ENCODE measurements around the gene ZNF366. TPM values are rescaled to one million over a fixed set of nuclear protein-coding genes. Genes with fewer than 3 reads are reported as not detected.
A peak's percentile ranks its signal among the peaks of the same experiment; 100 is the strongest.

Gene ZNF366
- not detected for polyA plus RNA-seq (ENCODE audit: low read depth in 6 of 6)

DNA sequence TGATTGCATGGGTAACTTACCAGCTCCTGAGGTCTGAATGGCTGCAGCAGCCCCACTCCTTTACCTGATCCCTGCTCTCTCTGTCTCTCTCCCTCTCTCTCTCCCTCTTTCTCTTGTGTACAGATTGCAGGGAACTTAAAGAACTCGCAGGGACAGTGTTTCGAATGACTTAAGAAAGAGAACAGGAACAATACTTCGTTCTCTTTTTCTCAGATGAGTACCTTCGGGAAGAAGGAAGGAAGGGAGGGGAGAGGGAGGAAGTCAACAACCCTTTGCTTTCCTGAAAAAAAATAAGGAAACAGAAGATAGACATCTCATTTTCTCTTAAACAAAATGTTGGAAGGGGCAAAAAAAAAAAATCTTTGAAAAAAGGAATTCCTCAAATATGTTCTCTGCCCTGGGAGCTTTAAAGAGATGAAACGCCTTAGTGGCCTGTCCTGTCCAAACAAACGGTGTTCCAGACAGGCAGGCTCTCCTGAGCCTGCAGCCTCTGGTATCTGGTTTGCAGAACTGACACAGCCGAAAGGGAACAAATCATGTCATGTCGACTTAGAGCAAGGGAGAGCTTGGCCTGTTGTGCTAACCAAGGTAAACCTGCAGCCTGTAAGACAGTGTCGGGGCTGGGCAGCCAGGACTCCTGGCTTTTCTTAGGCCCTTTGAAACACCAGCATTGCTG lies at the start of gene ZNF366:
Gene ZNF366, minus strand, starts transcription at position 180 of the 676 bp plus-strand sequence. CDS start 45,914 bp downstream, outside the sequence.
- Mint-ChIP-seq H3K4me1 (peaks cover 23 to 46% (median 45%) of the 10 kb centered on the region in 3 donors), H3K4me3 (peak within 1 kb of the TSS in 5 of 8 donors; percentile 15 to 66 (median 53)), H3K36me3 (no peaks in the 10 kb centered on the region), H3K9me3 (no peaks in the 10 kb centered on the region), H3K27me3 (peaks cover 0 to 8% (median 5%) of the 10 kb centered on the region in 3 donors), H3K27ac (peak within 1 kb of the TSS; percentile 6 to 82 (median 52))
- DNase-seq (no peak), ATAC-seq (ENCODE audit: low read depth in 2 of 2) (no peak)

GRCh38 chr5:72556351-72557166 lies 49.3 kb upstream of the ZNF366 start:
- ATAC-seq (ENCODE audit: low read depth in 2 of 2) (peak; percentile 78 to 83), DNase-seq (peak; percentile 14)
- H3K9me3 Mint-ChIP-seq, result no peaks in the 10 kb centered on the region
- H3K4me1 Mint-ChIP-seq, result peaks cover 13 to 18% (median 15%) of the 10 kb centered on the region in 3 donors
- peak overlapping the region in 5 of 6 donors; percentile 6 to 82 (median 31) for H3K27ac Mint-ChIP-seq
- peak overlapping the region; percentile 77 to 95 (median 88) for H3K4me3 Mint-ChIP-seq
- H3K36me3 Mint-ChIP-seq, result no peaks in the 10 kb centered on the region
- H3K27me3 Mint-ChIP-seq, result peaks cover 23 to 46% (median 38%) of the 10 kb centered on the region in 3 donors

- Mint-ChIP-seq H3K4me1 (peaks cover 13 to 18% (median 15%) of the 10 kb centered on the region in 3 donors), H3K9me3 (no peaks in the 10 kb centered on the region), H3K36me3 (no peaks in the 10 kb centered on the region), H3K4me3 (peak overlapping the region; percentile 77 to 95 (median 88)), H3K27ac (peak overlapping the region in 3 of 6 donors; percentile 6 to 77 (median 31)), H3K27me3 (peaks cover 26 to 40% (median 39%) of the 10 kb centered on the region in 3 donors)
- DNase-seq (no peak), ATAC-seq (ENCODE audit: low read depth in 2 of 2) (no peak)
Observed at GRCh38 chr5:72555871-72556270, 48.7 kb upstream of the ZNF366 start.

GRCh38 chr5:72554897-72555296 lies 47.7 kb upstream of the ZNF366 start:
- no peak for ATAC-seq (ENCODE audit: low read depth in 2 of 2)
- Mint-ChIP-seq H3K4me1 (peaks cover 13 to 18% (median 15%) of the 10 kb centered on the region in 3 donors), H3K27me3 (peaks cover 33 to 50% (median 40%) of the 10 kb centered on the region in 3 donors), H3K9me3 (peaks cover 0 to 2% (median 0%) of the 10 kb centered on the region in 7 donors), H3K27ac (no peak overlapping the region), H3K36me3 (no peaks in the 10 kb centered on the region), H3K4me3 (no peak overlapping the region)
- DNase-seq, result no peak

DNA sequence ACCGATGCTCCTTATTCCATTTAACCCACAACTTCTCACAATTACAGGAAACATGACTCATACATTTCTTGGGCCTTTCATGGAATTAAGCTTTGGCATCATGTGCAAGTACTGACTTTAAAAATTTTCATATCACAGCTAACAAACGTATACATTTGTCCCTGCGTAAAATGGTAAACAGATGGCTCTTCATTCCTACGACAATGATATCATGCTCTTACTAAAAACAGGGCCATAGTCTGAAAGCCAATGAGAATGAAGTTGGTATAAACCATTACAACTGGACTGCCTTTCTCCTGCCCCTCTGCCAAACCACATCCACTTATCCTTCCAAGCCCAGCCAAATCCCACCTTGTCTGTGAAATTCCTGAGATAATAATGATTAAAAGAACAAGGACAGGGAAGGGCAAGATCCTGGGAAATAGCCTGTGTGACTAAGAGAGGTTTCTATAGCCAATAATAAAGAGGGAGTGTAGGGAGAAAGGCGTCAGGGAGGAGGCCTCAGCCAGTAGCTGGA lies 44.9 kb upstream of the ZNF366 start:
- DNase-seq (no peak), ATAC-seq (ENCODE audit: low read depth in 2 of 2) (no peak)
- Mint-ChIP-seq H3K4me3 (no peak overlapping the region), H3K36me3 (peaks cover 0 to 9% of the 10 kb centered on the region in 2 donors), H3K9me3 (peaks cover 0 to 22% (median 8%) of the 10 kb centered on the region in 7 donors), H3K27me3 (peaks cover 40 to 71% (median 53%) of the 10 kb centered on the region in 3 donors), H3K4me1 (peaks cover 11 to 14% (median 13%) of the 10 kb centered on the region in 3 donors), H3K27ac (no peak overlapping the region)

DNA sequence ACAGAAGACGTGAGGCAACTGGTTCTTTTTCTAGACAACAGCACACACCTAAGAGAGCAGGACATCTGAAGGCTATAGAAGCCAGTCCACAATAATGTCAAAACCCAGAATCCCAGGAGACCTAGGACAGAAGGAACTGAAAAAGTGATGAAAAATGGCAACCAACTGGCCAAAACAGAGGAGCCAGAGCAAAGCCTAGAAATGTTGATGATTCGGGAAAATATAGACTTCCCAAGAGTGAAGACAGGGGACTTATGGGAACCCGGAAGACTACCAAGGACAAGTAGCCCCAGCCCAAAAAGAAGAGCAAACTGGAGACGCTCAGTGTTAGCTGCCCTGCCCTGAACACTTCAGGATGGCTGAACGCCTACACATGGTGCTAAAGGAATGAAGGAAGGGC lies 43.4 kb upstream of the ZNF366 start:
- Mint-ChIP-seq H3K27me3 (peaks cover 38 to 84% (median 46%) of the 10 kb centered on the region in 3 donors), H3K27ac (no peak overlapping the region), H3K4me1 (peaks cover 0 to under 1% (median 0%) of the 10 kb centered on the region in 3 donors), H3K4me3 (no peak overlapping the region), H3K36me3 (peaks cover 4 to 9% of the 10 kb centered on the region in 2 donors), H3K9me3 (peaks cover 0 to 37% (median 11%) of the 10 kb centered on the region in 7 donors)
- DNase-seq, result no peak
- ATAC-seq (ENCODE audit: low read depth in 2 of 2), result no peak

DNA sequence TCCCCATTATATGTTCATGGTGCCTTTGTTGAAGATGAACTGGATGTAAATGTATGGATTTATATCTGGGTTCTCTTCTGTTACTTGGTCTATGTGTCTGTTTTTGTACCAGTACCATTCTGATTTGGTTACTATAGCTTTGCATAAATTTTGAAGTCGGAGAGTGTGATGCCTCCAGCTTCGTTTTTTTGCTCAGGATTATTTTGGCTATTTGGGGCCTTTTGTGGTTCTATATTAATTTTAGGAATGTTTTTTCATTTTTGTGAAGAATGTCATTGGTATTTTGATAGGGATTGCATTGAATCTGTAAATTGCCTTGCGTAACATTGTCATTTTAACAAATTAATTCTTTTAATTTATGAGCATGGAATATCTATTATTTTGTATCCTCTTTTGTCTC lies 36.6 kb upstream of the ZNF366 start:
- no peak for DNase-seq
- no peak overlapping the region for H3K4me3 Mint-ChIP-seq
- H3K27ac Mint-ChIP-seq, result no peak overlapping the region

DNA sequence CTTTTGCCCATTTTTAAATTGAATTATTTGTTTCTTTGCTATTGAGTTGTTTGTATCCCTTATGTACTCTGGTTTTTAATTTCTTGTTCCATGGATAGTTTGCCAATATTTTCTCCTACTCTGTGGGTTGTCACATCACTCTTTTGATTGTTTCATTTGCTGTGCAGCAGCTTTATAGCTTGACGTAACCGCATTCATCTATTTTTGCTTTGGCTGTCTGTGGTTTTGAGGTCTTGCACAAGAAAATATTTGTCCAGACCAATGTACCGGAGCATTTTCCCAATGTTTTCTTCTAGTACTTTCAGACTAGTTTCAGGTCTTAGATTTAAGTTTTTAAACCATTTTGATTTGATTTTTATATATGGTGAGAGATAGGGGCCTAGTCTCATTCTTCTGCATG lies 36.2 kb upstream of the ZNF366 start:
- Mint-ChIP-seq H3K36me3 (peaks cover 5% of the 10 kb centered on the region in 2 donors), H3K4me1 (no peaks in the 10 kb centered on the region), H3K27ac (no peak overlapping the region), H3K9me3 (peaks cover 3 to 38% (median 19%) of the 10 kb centered on the region in 7 donors), H3K4me3 (no peak overlapping the region), H3K27me3 (peaks cover 13 to 41% (median 16%) of the 10 kb centered on the region in 3 donors)
- DNase-seq (no peak), ATAC-seq (ENCODE audit: low read depth in 2 of 2) (no peak)

More for the DNA sequence above, 36.6 kb upstream of the ZNF366 start:
- peaks cover 14 to 45% (median 18%) of the 10 kb centered on the region in 3 donors for H3K27me3 Mint-ChIP-seq
- H3K9me3 Mint-ChIP-seq, result peaks cover 3 to 43% (median 20%) of the 10 kb centered on the region in 7 donors
- no peaks in the 10 kb centered on the region for H3K4me1 Mint-ChIP-seq
- peaks cover 5 to 9% of the 10 kb centered on the region in 2 donors for H3K36me3 Mint-ChIP-seq
- ATAC-seq (ENCODE audit: low read depth in 2 of 2), result no peak

DNA sequence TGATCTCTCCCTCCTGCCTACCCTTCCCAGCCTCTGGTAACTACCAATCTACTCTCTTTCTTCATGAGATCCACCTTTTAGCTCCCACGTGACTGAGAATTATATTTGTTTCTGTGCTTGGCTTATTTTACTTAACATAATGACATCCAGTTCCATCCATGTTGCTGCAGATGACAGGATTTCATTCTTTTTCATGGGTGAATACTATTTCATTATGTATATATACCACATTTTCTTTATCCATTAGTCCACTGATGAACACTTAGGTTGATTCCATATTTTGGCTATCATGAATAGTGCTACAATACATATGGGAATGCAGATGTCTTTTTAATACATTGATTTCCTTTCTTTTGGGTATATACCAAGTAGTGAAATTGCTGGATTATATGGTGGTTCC lies 35.5 kb upstream of the ZNF366 start:
- no peak overlapping the region for H3K4me3 Mint-ChIP-seq

DNA sequence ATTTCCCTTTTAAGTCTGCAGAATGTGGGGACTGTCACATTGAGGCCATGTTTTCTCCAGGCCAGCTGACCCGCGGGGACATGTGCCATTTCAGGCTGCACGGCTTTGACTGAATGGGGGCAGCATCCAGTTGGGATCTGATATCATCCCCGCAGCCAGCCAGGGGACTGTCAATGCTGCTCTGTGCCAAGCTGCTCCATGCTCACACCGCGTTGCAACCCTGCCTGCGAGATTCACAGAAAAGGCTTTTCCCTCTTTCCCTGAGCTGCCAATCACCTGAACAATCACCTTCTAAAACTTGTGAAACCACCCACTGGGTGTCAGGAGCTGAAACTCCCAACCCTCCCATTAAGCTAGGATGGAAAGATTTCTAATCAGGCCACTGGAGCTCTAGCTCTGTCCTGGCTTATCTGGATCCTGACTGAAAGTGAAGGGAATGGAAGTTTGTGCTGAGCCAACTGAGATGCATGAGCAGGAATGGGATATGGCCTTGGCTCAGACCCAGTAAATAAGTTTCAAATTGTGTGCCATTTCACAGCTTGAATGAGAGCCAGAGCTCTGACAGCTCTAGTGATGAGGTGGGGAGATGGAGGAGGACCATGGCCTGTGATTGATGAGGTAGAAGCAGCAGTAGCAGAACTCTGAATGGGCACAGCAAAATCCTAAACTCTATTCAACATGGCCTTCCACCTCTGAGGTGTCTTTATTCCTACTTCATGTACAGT lies 34.5 kb upstream of the ZNF366 start:
- DNase-seq (no peak), ATAC-seq (ENCODE audit: low read depth in 2 of 2) (no peak)
- no peak overlapping the region for H3K4me3 Mint-ChIP-seq
- no peaks in the 10 kb centered on the region for H3K4me1 Mint-ChIP-seq
- peaks cover 3 to 21% (median 11%) of the 10 kb centered on the region in 7 donors for H3K9me3 Mint-ChIP-seq
- H3K27me3 Mint-ChIP-seq, result peaks cover 12 to 31% (median 17%) of the 10 kb centered on the region in 3 donors
- no peak overlapping the region for H3K27ac Mint-ChIP-seq
- H3K36me3 Mint-ChIP-seq, result peaks cover 0 to 5% of the 10 kb centered on the region in 2 donors

More for the DNA sequence above, 35.5 kb upstream of the ZNF366 start:
- ATAC-seq (ENCODE audit: low read depth in 2 of 2) (no peak), DNase-seq (no peak)
- H3K36me3 Mint-ChIP-seq, result peaks cover 0 to 5% of the 10 kb centered on the region in 2 donors
- no peaks in the 10 kb centered on the region for H3K4me1 Mint-ChIP-seq
- H3K27ac Mint-ChIP-seq, result peak overlapping the region in 1 of 6 donors; percentile 16
- peaks cover 3 to 31% (median 12%) of the 10 kb centered on the region in 7 donors for H3K9me3 Mint-ChIP-seq
- H3K27me3 Mint-ChIP-seq, result peaks cover 15 to 40% (median 16%) of the 10 kb centered on the region in 3 donors

GRCh38 chr5:72540759-72541438 lies 33.7 kb upstream of the ZNF366 start:
- H3K4me3 Mint-ChIP-seq, result no peak overlapping the region
- DNase-seq (no peak), ATAC-seq (ENCODE audit: low read depth in 2 of 2) (no peak)
- H3K9me3 Mint-ChIP-seq, result peaks cover 3 to 14% (median 5%) of the 10 kb centered on the region in 7 donors
- H3K27me3 Mint-ChIP-seq, result peaks cover 13 to 23% (median 17%) of the 10 kb centered on the region in 3 donors
- peak overlapping the region in 2 of 6 donors; percentile 27 to 64 for H3K27ac Mint-ChIP-seq
- H3K36me3 Mint-ChIP-seq, result peaks cover 0 to 4% of the 10 kb centered on the region in 2 donors
- H3K4me1 Mint-ChIP-seq, result no peaks in the 10 kb centered on the region

GRCh38 chr5:72539726-72540125 lies 32.5 kb upstream of the ZNF366 start:
- Mint-ChIP-seq H3K27ac (no peak overlapping the region), H3K27me3 (peaks cover 13 to 17% (median 17%) of the 10 kb centered on the region in 3 donors), H3K36me3 (no peaks in the 10 kb centered on the region), H3K4me3 (no peak overlapping the region), H3K9me3 (peaks cover 0 to 6% (median 2%) of the 10 kb centered on the region in 7 donors), H3K4me1 (no peaks in the 10 kb centered on the region)
- no peak for ATAC-seq (ENCODE audit: low read depth in 2 of 2)
- DNase-seq, result no peak

All from naive B cell (primary cell).